NCI-H1930 (cell line): ENCODE data around the gene ZNF207.
"Not testable (repeated sequence)": the region's sequence is repeated elsewhere in the genome, so short reads cannot be mapped to it uniquely, and the experiment has no call there.

Source experiments
- DNase-seq, 2 experiments: peaks; one replicate each; lab custom pipeline; 2025; lab: John Stamatoyannopoulos, UW

The ZNF207 gene

DNA sequence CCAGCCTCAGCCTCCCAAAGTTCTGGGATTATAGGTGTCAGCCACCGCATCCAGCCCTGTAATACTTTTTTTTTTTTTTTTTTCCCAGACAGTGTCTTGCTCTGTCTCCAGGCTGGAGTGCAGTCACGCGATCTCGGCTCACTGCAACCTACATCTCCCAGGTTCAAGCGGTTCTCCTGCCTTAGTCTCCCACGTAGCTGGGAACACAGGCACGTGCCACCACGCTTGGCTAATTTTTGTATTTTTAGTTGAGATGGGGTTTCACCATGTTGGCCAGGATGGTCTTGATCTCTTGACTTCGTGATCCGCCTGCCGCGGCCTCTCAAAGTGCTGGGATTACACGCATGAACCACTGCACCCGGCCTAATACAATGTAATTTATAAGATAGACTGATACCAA is 38.2 kb downstream of the ZNF207 start:
- DNase-seq = not testable (repeated sequence)

DNA sequence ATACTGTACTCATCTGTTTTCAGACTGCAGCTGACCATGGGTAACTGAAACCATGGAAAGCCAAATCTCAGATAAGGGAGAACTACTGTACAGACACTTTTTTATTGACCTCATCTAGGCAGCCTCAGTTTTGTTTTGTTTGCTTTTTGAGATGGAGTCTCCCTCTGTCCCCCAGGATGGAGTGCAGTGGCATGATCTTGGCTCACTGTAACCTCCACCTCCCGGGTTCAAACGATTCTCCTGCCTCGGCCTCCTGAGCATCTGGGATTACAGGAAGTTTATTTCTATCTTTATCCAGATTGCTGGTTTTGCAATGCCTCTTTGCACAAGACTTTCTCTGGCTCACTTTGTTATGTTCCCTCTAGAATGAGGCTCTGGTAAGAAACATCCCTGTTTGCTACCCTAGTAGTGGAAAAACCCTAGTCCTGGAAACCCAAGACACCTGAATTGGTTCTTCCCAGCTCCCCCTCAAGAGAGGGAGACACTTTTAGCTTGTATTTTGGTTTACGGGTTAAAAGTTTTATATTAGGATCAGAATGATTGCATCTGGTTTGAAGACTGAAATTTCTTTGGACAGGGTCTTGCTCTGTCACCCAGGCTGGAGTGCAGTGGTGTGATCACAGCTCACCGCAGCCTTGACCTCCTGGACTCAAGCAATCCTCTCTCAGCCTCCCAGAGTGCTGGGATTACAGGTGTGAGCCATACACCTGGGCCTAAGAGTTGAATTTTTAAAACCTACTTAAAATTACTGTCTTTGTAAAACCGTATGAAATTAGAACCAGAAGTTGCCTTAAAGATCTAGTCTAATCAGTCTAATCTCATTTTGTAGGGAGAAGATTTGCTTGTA is 38.9 kb downstream of the ZNF207 start:
- no peak for DNase-seq

DNA sequence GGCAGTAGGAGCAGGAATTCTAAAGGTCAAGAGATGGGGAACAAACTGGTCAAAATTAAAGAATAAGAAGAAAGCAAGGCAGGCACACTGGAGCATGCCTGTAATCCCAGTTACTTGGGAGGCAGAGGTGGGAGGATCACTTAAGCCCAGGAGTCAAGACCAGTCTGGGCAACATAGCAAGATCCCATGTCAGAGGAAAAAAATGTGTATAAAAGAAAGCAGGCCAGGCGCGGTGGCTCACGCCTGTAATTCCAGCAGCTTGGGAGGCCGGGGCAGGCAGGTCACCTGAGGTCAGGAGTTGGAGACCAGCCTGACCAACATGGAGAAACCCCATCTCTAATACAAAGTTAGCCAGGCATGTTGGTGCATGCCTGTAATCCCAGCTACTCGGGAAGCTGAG is 43.9 kb downstream of the ZNF207 start:
- DNase-seq = no peak

GRCh38 chr17:32396343-32396742 is 46.4 kb downstream of the ZNF207 start:
- DNase-seq = no peak

DNA sequence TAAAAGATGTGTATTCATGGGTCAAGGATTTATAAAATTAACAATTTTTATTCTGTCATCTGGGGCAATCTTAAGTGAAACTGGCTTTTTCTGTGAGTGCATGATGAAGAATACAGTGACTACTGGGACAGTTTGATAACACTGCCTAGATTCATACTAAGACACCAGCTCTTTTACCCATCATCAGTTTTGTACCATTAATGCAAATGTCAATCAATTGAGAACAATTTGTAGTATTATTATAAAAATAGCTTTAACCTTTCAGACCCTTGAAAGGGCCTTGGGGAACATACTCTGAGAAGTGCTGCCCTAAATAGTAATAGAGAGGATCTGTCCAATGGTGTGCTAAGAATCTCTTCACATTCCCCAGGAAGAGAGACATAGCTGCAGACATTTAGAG is 49.0 kb downstream of the ZNF207 start:
- DNase-seq = no peak

DNA sequence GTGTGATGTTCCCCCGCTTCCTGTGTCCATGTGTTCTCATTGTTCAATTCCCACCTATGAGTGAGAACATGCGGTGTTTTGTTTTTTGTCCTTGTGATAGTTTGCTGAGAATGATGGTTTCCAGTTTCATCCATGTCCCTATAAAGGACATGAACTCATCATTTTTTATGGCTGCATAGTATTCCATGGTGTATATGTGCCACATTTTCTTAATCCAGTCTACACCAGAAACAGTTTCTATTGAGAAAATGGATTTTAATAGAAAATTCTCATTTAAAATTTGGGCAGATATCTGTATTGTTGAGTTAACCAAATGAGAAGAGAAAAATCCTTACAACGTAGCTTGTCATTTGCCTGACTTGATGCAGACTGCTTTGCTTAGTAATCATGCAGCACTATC is 60.1 kb downstream of the ZNF207 start:
- DNase-seq = not testable (repeated sequence)

DNA sequence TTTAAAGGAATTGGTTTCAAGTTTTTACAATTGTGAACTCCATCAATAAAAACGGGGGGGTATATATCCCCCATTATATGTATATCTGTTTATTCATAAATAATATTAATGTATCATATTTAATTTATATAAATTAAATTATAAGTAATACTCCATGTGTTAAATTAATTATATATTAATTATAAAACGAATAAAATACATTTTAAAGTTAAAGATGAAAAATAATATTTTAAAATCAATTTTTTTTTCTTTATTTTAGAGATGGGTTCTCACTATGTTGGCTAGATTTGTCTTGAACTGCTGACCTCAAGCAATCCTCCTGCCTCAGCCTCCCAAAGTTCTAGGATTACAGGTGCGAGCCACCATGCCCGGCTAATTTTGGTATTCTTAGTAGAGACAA is 76.9 kb downstream of the ZNF207 start:
- no peak for DNase-seq

DNA sequence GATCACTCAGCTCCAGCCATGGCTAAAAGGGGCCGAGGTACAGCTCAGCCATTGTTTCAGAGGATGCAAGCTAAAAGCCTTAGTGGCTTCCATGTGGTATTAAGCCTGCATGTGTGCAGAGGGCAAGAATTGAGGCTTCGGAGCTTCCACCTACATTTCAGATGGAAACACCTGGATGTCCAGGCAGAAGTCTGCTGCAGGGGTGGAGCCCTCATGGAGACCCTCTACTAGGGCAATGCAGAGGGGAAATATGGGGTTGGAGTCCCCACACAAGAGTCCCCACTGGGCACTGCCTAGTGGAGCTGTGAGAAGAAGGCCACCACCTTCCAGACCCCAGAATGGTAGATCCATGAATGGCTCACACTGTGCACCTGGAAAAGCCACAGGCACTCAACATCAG is 79.6 kb downstream of the ZNF207 start:
- DNase-seq = no peak
